NCI-H345 treated with DMSO at 0.1 percent for 48 hours (cell line): ENCODE data around the gene REXO2.

Experiments
- DNase-seq: peaks from one replicate; lab custom pipeline; 2025; ENCODE audit not compliant: unreplicated experiment; lab: John Stamatoyannopoulos, UW

REXO2 gene

DNA sequence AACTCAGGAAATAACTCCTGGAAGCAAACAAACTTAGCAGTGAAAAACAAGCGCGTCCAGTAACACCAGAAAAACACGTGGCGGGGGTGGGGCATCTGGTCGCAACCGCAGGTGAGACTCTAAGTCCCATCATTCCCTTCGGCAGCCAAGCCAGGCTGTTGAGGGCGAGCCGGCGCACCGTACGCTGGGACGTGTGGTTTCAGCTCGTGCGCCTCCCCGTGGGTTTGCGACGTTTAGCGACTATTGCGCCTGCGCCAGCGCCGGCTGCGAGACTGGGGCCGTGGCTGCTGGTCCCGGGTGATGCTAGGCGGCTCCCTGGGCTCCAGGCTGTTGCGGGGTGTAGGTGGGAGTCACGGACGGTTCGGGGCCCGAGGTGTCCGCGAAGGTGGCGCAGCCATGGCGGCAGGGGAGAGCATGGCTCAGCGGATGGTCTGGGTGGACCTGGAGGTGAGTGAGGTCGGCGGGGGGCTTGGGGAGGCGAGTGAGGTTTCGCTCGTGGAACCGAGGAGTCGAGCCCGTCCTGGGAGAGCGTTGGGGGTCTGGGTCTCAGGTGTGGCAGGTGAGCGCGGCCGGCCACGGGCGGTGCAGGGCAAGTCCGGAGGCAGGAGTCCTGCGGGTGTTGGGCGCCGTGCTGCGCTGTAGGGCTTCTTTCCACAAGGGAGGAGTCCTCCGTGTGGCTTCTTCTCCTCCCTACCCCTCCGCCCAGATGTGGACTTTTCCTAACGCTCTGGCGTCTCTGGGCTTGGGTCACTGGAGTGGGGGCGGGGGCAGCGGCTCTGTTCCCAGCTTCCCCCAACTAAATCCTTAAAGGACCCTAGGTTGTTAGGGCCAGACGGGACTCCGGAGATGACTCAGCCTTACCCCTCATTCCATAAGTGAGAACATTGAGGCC is at the start of gene REXO2:
Gene REXO2 (plus strand): TSS at position 239 of the 892 bp plus-strand sequence. CDS start 62 bp downstream, at position 301.
- DNase-seq: peak; percentile 84

DNA sequence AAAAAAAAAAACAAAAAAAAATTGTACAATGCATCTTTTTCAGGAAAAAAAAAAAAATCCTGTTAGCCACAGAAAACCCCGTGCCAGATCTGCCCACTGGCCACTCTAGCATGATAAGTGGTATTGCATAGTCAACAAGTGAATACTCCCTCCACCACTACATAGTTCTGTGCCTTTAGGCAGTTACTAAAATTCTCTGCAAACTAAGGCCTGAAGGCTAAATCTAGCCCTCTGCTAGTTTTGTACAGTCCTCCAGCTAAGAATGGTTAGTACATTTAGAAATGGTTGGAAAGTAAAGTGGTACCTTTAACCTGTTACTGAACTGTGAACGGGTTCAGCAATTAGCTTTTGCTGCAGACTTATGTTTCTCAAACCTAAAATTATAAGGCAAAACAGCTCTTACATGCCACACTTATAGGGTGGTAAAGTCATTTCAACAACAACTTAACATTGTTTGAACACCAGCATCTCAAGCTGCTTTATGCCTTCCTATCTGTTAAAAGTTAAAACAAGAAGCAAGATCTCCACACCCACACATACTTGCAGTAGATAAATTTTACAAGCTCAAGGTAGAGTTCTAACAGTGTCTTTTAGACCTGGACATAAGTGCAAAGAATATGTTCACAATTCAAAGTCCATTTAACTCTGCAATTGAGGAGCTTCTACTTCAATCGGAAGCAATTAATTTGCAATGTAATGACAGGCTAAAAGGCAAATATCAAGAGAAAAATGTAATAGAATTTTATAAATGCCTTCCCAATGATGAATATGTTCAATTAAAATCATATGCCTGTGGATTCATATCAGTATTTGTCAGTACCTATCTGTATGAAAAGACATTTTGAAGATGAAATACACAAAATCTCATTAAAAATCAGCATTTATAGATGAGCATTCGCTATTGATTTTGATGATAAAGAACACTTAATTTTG is 46.3 kb upstream of the REXO2 start:
- no peak for DNase-seq

DNA sequence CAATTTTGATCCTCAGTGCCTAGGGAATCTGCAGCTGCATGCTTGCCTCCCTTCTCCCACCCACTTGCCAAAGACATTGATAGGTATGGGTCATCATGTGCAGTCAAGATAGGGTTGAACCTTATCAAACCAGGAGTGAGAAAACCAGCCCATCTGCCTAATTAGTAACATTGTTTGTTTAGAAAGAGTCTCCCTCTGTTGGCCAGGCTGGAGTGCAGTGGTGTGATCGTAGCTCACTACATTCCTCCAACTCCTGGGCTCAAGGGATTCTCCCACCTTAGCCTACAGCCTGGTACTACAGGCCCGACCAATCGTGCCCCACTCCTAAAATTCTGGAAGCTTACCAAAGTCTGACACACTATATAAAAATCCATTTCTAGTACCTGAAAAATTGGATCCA is 43.5 kb upstream of the REXO2 start:
- no peak for DNase-seq

DNA sequence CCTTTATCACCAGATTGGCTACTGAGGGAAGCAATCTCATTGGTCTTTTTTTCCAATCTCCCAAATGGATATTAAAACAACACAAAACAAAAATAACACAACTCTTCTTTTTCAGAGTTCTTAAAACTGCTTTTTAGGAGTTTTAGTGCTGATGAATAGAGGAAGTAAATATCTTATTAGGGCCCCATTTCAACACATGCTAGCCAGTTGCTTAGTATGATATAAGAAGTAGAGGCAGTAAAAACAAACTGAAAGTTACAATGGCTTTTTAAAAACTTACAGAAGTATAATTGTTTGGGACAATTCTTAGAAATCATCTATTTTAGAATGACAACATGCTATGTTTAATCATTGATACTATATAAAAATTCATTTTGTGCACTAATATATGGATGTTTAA is 42.4 kb upstream of the REXO2 start:
- DNase-seq: no peak

DNA sequence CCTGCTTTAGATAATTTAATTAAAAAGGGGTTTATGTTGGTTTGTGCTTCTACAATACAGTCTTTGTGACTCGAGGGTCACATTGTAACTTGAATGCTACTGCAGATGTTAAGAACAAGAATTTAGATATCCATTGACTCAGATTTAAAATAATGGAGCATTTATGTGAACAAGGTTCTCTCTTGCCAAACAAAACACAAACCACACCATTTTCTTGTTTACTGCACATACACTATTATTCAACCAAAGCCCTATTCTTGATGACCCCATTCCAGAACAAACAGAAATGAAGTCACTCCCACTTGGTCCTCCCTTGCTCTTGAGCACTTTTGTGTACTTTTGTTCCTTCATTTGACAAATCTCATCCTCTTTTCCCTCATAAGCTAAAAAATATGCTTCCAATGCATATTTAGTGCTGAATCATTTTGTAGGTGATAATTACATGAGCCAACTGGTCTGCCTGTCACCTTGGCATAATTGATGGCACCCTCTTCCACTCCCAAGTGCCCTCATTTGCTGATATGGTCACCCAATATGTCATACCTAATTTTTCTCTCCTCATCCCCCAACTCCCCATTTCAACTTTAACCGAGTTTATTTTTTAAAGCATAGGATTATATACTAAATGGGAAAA is 41.8 kb upstream of the REXO2 start:
- DNase-seq: no peak

DNA sequence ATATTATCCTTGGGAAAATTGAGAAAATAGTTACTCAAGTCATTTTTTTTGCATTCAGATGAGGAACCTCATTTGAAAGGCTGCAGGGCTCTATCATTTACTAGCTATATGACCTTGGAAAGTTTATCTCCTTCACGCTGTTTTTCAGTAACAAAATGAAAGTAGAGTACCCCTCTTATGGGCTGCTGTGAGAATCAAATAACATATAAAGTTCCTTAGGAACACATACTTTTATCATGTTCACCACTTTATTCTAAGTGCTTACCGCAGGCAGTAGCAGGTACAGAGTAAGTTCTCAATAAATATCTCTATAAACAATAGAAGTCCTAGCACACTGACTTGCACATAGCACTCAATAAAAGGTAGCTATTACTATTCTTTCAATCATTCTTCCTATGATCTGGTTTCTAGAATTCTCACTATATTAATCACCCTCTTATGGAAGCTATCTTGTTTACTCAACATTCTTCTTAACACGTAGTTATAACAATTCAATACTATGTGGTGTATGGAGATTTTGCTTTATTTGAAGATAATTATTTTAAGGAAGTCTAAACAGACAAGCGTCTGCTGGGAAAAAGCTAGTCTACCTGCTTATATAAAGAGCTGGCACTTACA is 40.9 kb upstream of the REXO2 start:
- no peak for DNase-seq

DNA sequence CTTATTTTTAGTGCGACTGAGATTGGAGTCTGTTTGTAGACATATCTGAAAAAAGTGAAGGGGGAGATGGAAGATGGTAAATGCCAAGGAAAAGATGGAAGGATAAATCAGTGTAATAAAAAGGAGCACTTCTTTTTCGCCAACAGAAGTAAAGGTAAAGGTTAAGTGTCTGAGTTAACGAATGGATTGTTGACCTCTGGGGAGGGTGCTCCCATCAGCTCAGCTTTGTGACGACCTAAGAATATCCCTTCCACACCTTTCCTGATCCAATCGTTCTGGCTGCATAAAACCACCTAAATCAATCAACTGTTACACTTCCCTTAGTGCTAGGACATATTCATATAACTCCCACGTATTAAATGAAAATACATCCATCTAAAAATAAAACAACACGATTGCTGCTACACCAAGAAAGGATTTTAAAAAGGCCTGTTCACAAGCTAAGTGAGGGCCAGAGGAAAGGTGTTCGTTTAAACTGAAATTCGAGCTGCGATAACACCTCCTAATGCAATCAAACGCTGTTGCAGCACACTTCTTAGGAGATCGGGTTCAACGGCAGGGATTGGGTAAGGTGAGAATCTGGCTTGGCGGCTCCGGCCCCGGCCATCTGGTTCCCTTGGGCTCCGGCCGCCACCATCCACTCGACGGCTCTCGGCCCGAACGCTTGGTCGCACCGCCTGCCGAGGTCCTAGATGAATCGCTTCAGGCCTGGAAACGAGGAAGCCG is 39.6 kb upstream of the REXO2 start:
- DNase-seq: peak; percentile 53

DNA sequence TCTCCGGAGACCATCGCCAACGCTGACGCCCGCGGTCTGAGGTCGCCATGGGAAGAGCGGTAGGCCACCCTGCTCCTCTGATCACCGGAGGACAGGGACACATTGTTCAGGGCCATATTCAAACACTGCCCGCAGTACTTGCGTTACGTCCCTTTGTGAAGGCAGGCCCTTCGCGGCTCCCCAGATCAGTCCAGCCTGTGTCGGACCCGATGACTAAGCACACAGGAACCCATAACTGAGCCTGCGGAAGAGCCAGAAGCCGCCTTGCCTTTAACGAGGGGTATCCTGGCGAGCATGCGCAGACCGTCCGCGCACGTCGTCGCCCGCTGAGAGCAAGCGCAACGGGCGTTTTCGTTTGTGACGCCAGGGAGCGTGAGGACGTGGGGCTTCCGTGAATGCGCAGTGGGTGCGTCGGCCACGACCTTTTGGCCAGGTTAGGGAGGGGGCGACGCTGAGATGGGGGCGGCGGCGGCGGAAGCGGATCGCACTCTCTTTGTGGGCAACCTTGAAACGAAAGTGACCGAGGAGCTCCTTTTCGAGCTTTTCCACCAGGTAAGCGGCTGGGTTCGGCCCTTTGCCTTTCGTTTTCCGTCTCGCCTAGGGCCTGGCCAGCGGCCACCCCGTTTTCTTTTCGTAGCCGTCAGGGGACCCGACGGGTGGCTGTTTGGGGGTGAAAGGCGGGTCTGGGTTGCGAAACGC is 38.9 kb upstream of the REXO2 start, which contains the start of the genes C11orf71 and RBM7:
Gene C11orf71 (minus strand): TSS at position 296 of the 699 bp plus-strand sequence. CDS start 180 bp downstream, at position 116.
Gene RBM7 (plus strand): TSS at position 451 of the 699 bp plus-strand sequence. CDS start 6 bp downstream, at position 457.
- DNase-seq: peak; percentile 92

DNA sequence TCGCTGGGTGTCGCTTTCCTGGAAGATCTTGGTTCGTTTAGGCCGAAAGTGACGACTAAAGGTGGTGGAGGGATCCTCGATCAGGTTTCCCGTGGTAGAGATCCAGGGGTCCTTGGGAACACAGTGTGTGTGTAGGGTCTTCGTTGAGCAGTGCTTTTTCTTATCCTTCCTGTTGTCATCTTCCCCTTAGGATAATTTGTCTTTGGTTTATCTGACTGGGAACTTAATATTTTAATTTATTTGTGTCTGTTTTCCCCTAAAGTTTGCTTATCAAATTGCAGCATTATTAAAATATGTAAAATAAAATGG is 38.4 kb upstream of the REXO2 start:
- no peak for DNase-seq

DNA sequence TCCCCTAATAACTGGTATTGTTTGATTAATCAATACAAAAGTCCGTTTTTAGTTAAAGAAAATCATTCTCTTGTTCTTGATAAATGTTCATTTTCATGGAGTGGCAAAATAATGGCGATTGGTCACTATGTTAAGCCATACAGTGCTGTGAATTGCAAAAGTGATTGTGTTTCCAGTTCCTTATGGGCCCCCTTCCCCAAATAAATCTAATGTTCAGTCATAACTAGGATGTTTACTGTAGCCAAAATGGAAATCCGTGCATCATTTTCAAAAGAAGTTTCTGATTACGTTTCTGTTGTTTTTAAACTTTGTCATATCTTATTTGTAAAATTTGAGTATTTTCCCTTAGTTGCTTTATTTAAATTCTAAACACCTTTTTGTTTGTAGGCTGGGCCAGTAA is 38.0 kb upstream of the REXO2 start:
- DNase-seq: no peak

DNA sequence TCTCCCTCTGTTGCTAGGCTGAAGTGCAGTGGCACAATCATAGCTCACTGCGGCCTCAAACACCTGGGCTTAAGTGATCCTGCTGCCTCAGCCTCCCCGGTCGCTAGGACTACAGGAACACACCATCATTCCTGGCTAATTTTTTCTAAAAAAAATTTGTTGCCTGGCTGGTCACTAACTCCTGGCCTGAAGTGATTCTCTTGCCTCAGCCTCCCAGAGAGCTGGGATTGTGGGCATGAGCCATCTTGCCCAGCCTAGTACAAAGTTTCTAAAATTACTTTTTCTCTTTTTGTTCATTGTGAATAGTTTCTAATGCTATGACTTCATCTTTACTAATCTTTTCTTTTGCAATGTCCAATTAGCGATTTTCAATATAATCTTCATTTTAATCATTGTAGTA is 26.3 kb upstream of the REXO2 start:
- no peak for DNase-seq

DNA sequence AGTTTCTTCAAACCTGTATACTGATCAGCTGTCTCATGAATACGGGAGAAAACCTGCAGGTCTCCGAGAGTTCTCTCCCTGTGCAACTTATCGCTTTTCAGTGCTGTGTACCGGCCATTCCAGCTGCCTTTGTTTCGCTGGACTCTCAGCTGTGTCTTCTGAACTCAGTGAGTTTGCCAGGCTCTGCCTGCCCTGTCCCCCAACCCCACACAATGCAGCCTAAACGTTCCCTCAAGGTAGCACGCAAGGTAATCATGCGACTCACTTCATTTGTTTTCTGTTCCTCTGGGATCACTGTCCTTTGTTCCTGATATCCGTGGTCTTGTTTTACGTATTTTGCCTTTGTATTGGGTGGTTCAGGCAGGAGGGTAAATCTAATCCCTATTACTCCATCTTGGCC is 25.3 kb upstream of the REXO2 start:
- no peak for DNase-seq

DNA sequence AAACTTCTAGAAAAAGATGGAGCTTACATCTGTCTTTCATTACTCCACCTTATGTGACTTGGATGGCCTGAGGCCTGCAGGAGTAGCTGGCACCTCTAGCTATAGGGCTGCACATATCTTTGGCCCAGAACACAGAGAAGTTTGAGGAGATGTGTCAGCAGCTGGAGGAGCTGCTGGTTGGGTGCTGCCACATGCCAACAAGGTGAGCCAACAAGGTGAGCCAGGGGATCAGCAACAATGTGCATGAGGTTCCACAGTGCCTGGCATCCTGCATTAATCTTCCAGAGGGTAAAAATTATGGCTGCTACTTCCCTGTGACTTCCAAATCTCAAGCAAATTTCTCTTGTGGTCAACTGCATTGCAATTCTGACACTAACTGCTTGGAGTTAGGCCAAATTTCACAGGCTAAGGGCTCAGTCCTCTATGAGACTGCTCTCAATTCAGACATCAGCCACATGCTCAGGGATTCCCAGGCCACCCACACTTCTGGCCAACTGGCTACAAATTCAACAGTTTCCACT is 22.8 kb upstream of the REXO2 start:
- DNase-seq: no peak

DNA sequence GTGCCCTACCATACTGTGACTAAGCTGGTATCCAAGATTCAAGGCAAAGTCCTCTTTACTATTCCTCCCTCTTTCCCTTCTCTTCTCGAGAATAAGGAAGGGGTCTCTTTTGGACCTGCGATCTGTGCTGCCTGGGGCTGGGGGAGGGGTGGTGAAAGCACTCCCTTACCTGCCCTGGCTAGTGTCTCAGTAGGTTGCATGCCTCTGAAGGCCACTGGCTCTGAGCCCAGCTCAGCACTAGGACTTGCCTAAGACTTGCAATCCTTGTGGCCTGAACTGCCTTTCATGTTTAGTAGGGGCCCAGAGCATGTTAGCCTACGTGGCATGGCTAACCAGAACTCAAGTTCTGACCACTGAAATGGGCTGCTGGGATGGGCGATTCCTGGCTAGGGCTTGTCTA is 13.0 kb upstream of the REXO2 start:
- no peak for DNase-seq

DNA sequence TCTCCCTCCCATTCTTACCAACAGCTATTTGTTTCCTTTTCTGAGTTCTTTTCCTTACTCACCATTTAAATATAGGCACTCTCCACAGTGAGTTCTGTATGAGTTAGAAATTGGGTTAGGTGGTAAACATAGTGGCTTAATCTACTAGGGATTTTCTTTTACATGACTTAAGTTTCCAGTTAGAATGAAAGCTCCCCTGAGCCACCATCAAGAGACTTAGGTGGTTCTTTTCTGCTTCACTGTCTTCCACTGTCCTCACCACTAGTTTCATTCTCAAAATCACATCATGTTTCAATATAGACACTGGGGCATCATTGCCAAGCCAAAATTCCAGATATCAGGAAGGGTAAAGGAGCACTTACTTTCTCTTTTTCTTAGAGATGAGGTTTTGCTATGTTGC is 9.0 kb upstream of the REXO2 start:
- no peak for DNase-seq

DNA sequence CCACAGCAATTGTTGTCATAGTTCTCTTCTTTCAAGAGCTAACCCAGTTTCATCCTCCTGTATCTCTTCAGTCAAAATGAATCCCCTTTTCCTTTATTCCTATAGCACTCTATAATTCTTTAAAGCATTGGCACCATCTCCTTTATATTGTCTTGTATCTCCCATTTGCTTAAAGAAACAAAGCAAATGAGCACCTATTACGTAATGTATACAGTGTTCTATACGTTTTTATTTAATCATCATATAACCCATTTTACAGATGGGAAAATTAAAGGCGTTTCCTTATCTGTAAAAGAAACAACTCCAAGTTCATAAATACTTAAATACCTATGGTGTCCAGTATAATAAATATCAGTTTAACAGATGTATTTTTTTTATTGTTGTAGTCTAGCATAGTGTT is 6.4 kb upstream of the REXO2 start:
- no peak for DNase-seq

DNA sequence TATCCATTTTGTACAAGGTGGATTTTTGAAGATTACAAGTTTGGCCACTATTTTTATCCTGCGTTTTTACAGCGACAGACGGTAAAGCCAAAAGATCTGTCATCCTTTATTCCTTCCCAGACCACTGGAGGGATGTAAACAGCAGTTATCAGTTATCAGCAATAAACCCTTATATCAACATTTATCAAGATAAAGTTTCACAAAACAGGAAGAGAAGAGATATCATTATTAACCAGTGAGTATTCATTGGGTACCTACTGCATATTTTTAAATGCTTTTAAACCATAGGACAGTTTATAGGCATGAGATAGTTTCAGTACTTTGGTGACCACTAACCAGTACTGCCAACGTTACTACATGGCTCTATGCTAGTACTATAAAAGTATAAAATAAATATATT is 5.9 kb upstream of the REXO2 start:
- DNase-seq: no peak

DNA sequence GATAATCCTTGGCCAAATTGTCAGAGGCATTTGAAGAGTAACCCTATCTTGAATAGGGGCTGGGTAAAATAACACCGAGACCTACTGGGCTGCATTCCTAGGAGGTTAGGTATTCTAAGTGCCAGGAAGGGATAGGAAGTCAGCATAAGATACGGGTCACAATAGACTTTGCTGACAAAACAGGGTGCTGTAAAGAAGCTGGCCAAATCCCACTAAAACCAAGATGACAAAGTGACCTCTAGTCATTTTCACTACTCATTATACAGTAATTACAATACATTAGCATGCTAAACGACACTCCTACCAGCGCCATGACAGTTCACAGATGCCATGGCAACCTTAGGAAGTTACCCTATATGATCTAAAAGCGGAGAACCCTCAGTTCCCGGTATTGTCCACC is 964 bp upstream of the REXO2 start:
- no peak for DNase-seq

DNA sequence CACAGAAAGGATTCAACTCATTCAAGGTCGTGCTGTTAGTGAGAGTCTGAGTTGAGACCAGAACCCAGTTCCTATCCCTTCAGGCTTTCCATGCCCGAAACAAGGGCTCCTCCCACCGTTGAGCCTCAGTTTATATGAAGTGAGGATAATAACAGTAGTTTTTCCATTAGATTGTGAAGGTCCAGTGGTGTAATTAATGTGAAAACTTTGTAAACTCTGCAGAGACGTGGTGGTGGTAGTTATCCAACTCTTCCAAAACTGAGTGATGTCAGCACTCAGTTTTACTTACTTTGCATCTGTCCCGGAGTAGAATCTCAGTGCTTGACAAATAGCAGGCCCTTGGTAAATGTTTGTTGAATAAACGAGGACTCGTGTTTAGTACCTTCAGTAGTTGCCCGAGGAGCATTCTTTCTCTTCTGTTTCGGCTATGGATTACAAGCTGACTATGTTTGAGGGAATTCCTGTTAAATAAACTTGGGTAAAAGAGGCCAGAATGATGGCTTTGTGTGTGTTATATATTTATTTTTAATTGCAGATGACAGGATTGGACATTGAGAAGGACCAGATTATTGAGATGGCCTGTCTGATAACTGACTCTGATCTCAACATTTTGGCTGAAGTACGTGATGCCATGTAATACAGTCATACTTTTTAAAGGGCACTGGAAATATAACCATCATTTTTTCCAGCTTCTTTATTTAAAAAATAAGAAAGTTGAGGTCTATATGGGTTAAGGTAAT is 1.0 kb downstream of the REXO2 start:
- no peak for DNase-seq
